K562 (cell line): ENCODE data around the gene NUP62. TPM values are rescaled to one million over a fixed set of nuclear protein-coding genes. Genes with fewer than 3 reads are reported as not detected.

Experiments
- ATAC-seq: fragments of 200-7000 bp; cut with Tn5 transposase; 3 replicates; pipeline ENCODE4 v1.9.1; 2020; ENCODE audit warnings: moderate library complexity
- BruUV-seq: library from RNA; stranded (reverse); fragments of 400-500 nt; replicated peaks from 2 replicates; lab custom pipeline; 2021; lab: Mats Ljungman, UMichigan
- CTCF ChIA-PET: fragments of 300-600 bp; formaldehyde crosslinking; extraction: SDS; loops from one replicate; lab custom pipeline; 2021; ENCODE audit warnings: low intra/inter-chr PET ratio; lab: Yijun Ruan, JAX
- POLR2A ChIA-PET: fragments of 300-600, 350-650 bp; sonication (Branson Sonifier 250); formaldehyde crosslinking; extraction: SDS; loops from one replicate; lab custom pipeline; 2021; ENCODE audit warnings: antibody characterized with exemption, inconsistent platforms; lab: Yijun Ruan, JAX
- DNase-seq, 4 experiments: peaks; one replicate each; pipeline versions ENCODE4 v3.0.0 to v3.0.0-alpha.2; 2011 to 2018; ENCODE audit warnings: low spot score in 3 of 4, mixed read lengths in 3 of 4; ENCODE audit errors: extremely low read depth in 1 of 4
- FAIRE-seq: peaks from 2 replicates; lab custom pipeline; 2011; peaks lifted over from hg19 to GRCh38; lab: Jason Lieb, UNC
- H2AFZ ChIP-seq: 2 replicates; pipeline ENCODE4 v1.6.0; 2011; ENCODE audit warnings: low read depth, low read length, control low read depth, inconsistent platforms
- H3K27ac ChIP-seq: fragments of 200-600 bp; 3 replicates; pipeline ENCODE4 v1.8.0; 2011; ENCODE audit warnings: low read depth, mild to moderate bottlenecking, control low read depth, inconsistent platforms, low read length, moderate library complexity, mixed read lengths; ENCODE audit errors: extremely low read depth
- H3K27me3 ChIP-seq, 2 experiments: fragments of 300-600 bp in 1 of 2; 2 replicates in 1 of 2; 3 replicates in 1 of 2; pipeline versions ENCODE4 v1.6.0 to v1.8.0; 2011; ENCODE audit warnings: inconsistent platforms in 2 of 2, low read length in 2 of 2, mild to moderate bottlenecking in 1 of 2, mixed read lengths in 1 of 2, moderate library complexity in 1 of 2; ENCODE audit not compliant: control insufficient read depth in 2 of 2, insufficient read depth in 2 of 2
- H3K36me3 ChIP-seq: fragments of 300-600 bp; 3 replicates; pipeline ENCODE4 v1.8.0; 2011; ENCODE audit warnings: mild to moderate bottlenecking, low read length, inconsistent platforms; ENCODE audit not compliant: control insufficient read depth, insufficient read depth
- H3K4me1 ChIP-seq, 2 experiments: fragments of 200-600 bp in 1 of 2; replicated peaks in 1 of 2; 2 replicates in 1 of 2; 3 replicates in 1 of 2; pipeline versions ENCODE4 v1.5.1 to v1.8.0; 2011; ENCODE audit warnings: inconsistent platforms in 2 of 2, low read length in 2 of 2, mild to moderate bottlenecking in 1 of 2, mixed read lengths in 1 of 2, moderate library complexity in 1 of 2; ENCODE audit not compliant: control insufficient read depth in 2 of 2, insufficient read depth in 2 of 2
- H3K4me2 ChIP-seq: 2 replicates; pipeline ENCODE4 v1.6.1; 2011; ENCODE audit warnings: low read length, control low read depth, inconsistent platforms, mixed read lengths; ENCODE audit not compliant: insufficient read depth
- H3K4me3 ChIP-seq: fragments of 200-600 bp; sonication (generic), shearing (Covaris generic); 2 replicates; pipeline ENCODE4 v1.5.1; 2016; ENCODE audit warnings: control low read depth, inconsistent platforms
- H3K79me2 ChIP-seq: fragments of 200-600 bp; 3 replicates; pipeline ENCODE4 v1.8.0; 2011; ENCODE audit warnings: low read length, inconsistent platforms; ENCODE audit not compliant: control insufficient read depth, insufficient read depth
- H3K9ac ChIP-seq, 2 experiments: 2 replicates each; pipeline versions ENCODE4 v1.6.0 to v1.6.1; 2011; ENCODE audit warnings: low read depth in 2 of 2, low read length in 2 of 2, control low read depth in 1 of 2, inconsistent platforms in 1 of 2, mild to moderate bottlenecking in 1 of 2, mixed read lengths in 1 of 2; ENCODE audit not compliant: insufficient read depth in 1 of 2
- H3K9me1 ChIP-seq: one replicate; pipeline ENCODE4 v1.6.0; 2011; ENCODE audit warnings: inconsistent platforms, mild to moderate bottlenecking, low read length, moderate library complexity; ENCODE audit not compliant: control insufficient read depth, insufficient read depth
- H3K9me3 ChIP-seq: replicated peaks from 2 replicates; pipeline ENCODE4 v1.5.1; 2011; ENCODE audit warnings: low read depth, low read length, inconsistent platforms; ENCODE audit not compliant: control insufficient read depth, insufficient read depth
- H4K20me1 ChIP-seq: replicated peaks from 2 replicates; pipeline ENCODE4 v1.6.1; 2011; ENCODE audit warnings: low read length, inconsistent platforms, mixed read lengths; ENCODE audit not compliant: control insufficient read depth, insufficient read depth
- PRDM10 ChIP-seq: fragments of 450-650 bp; IDR thresholded peaks from 2 replicates; pipeline ENCODE4 v1.6.1; 2018; ENCODE audit not compliant: partially characterized antibody
- WGBS: fragments of 100-300 bp; shearing (Covaris generic); methylation state at CpG from one replicate; pipeline ENCODE4 v1.1.6; 2016; ENCODE audit warnings: low coverage, mixed read lengths; ENCODE audit not compliant: insufficient coverage; ENCODE audit errors: missing lambda C conversion rate; 5-methylcytosine and 5-hydroxymethylcytosine counted together
- in situ Hi-C: fragments of 300-500 bp; cut with MboI; formaldehyde crosslinking; loops from 4 replicates; pipeline ENCODE4 v1.15.0; 2018; ENCODE audit warnings: inconsistent platforms, mixed read lengths
- intact Hi-C: fragments of 100-400 bp; cut with micrococcal nuclease; formaldehyde crosslinking; loops from 2 replicates; pipeline ENCODE4 v1.14.2; 2022
- polyA plus RNA-seq, 8 experiments: library from polyadenylated mRNA; depleted of rRNA in 4 of 8; stranded (reverse) in 5 of 8; unstranded in 3 of 8; fragments of >200 nt; fragmentation: Nextera tagmentation in 2 of 8; fragmentation: Illumina TruSeq in 1 of 8; extraction: Ambion mirVana in 2 of 8; extraction: Trizol in 1 of 8; gene quantifications; 2 replicates each; pipeline versions ENCODE4 v1.2.1 to v1.2.3, GENCODE V29; 2011 to 2014; ENCODE audit warnings: inconsistent platforms in 1 of 8, missing spikeins in 1 of 8
- total RNA-seq, 7 experiments: library from RNA; depleted of rRNA in 6 of 7; stranded (reverse); fragments of >200 nt in 6 of 7; fragmentation: Illumina TruSeq in 2 of 7; extraction: Trizol in 2 of 7; gene quantifications; 2 replicates each; pipeline versions ENCODE4 v1.2.1 to v1.2.3, GENCODE V29; 2011 to 2021; ENCODE audit warnings: low replicate concordance in 1 of 7
- TF ChIP-seq, protein P1 (sequence below): fragments of 150-350 bp; IDR thresholded peaks from 2 replicates; pipeline ENCODE4 v1.6.1; 2014; ENCODE audit warnings: low read depth, mild to moderate bottlenecking, low read length, borderline replicate concordance

Gene NUP62
- total and polyA plus RNA-seq, 9 of the 15 experiments (the other 6 are each of a cell fraction or from before 2014, with no cell fraction given) = 16.9 to 109 (median 66.0) TPM

GRCh38 chr19:49878744-49879070 lies 50.6 kb downstream of the NUP62 start:
- DNase-seq (no peak), ATAC-seq (no peak), FAIRE-seq (no peak)
- TF ChIP-seq, protein P1, sequence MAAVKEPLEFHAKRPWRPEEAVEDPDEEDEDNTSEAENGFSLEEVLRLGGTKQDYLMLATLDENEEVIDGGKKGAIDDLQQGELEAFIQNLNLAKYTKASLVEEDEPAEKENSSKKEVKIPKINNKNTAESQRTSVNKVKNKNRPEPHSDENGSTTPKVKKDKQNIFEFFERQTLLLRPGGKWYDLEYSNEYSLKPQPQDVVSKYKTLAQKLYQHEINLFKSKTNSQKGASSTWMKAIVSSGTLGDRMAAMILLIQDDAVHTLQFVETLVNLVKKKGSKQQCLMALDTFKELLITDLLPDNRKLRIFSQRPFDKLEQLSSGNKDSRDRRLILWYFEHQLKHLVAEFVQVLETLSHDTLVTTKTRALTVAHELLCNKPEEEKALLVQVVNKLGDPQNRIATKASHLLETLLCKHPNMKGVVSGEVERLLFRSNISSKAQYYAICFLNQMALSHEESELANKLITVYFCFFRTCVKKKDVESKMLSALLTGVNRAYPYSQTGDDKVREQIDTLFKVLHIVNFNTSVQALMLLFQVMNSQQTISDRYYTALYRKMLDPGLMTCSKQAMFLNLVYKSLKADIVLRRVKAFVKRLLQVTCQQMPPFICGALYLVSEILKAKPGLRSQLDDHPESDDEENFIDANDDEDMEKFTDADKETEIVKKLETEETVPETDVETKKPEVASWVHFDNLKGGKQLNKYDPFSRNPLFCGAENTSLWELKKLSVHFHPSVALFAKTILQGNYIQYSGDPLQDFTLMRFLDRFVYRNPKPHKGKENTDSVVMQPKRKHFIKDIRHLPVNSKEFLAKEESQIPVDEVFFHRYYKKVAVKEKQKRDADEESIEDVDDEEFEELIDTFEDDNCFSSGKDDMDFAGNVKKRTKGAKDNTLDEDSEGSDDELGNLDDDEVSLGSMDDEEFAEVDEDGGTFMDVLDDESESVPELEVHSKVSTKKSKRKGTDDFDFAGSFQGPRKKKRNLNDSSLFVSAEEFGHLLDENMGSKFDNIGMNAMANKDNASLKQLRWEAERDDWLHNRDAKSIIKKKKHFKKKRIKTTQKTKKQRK = no peak
- TF ChIP-seq PRDM10 = peak; percentile 49
- 80% methylated on average over 9 of the region's 9 CpGs for WGBS
- Histone ChIP-seq H4K20me1 (no peaks in the 10 kb centered on the region), H3K9me1 (no peaks in the 10 kb centered on the region), H3K4me2 (peak overlapping the region; percentile 99), H3K4me1 (peaks cover 9 to 68% of the 10 kb centered on the region in 2 experiments; a peak in 4 of 5 replicates), H3K79me2 (peaks cover 31% of the 10 kb centered on the region), H3K36me3 (peaks cover 57% of the 10 kb centered on the region), H3K9me3 (no peaks in the 10 kb centered on the region), H3K27ac (no peak overlapping the region; the same call in 1 of the 3 replicates), H3K27me3 (no peaks in the 10 kb centered on the region), H3K4me3 (no peak overlapping the region; the same call in 1 of the 2 replicates), H3K9ac (peak overlapping the region; percentile 98 to 99; a peak in 1 of 4 replicates), H2AFZ (no peak overlapping the region)
- intact Hi-C loops = loop anchor here (10.0 kb wide), 1 partner anchor 164 kb away; no protein-coding TSS in a partner anchor
- in situ Hi-C loops = loop anchor here (10.0 kb wide), 1 partner anchor 384 kb away; the partner anchor contains the start of gene RPS11
- POLR2A ChIA-PET = interaction anchor here (0.7 to 1.6 kb wide), 5 partner anchors 9 to 427 kb away, joined by 3 to 4 read pairs (median 3); partner anchors contain the start of genes ATF5 and NUP62
- CTCF ChIA-PET = no interaction called here
- BruUV-seq = no TSS peak
